ENCODE measurements around the gene BNIP3.

Gene BNIP3

DNA sequence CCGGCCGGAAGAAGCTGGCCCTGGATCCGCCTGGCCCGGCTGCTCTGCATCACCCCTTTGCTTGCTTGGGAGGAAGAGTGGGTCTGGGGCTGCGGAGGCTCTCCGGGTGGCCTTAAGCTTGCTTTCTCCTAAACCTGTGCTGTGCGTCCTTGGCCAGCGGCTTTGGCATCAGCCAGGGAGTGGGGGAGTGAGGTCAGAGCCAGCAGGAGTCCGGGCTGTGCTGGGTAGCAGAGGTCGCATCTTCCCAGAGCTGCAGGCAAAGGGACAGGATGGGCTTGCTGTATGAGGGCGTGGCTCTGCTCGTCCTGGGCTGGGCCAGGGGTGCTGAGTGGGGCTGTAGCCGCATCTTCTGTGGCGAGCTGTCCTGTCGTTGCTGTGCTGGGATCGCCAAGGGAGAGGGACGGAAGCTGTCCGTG is 21.1 kb downstream of the BNIP3 start:
- no peak overlapping the region for H3K27ac ChIP-seq (ENCODE audit: low read depth, low read length)

DNA sequence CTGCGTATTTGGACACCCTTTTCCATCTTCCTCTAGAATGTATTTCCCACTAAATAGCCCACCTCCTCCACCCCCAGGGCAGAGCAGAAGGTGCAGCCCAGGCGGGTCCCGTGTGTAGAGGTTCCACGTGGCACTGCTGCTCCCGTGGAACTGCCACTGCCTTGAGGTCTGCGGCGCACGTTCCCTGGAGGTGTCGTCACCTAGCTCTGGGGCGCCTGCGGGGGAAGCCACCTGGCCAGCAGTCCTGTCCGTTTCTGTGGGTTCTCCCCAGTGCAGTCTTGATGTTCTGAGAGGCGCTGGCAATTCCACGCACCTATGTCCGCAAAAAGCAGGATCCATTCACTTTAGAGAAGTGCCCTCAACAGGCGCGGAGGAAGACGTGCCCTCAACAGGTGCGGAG is 21.9 kb downstream of the BNIP3 start:
- H4K20me1 ChIP-seq (ENCODE audit: control insufficient read depth, insufficient read depth, low read depth, low read length), result no peaks in the 10 kb centered on the region; the same call in 1 of the 2 replicates
- no peak overlapping the region for H3K4me3 ChIP-seq (ENCODE audit: low read length)
- H3K9me2 ChIP-seq (replicated peaks; ENCODE audit: control insufficient read depth, low read length), result no peaks in the 10 kb centered on the region
- no peak overlapping the region for H3K27ac ChIP-seq (ENCODE audit: low read depth, low read length)
- H3F3A ChIP-seq (ENCODE audit: control insufficient read depth, insufficient read depth), result no peaks in the 10 kb centered on the region
- TF ChIP-seq EZH2phosphoT487 (IDR thresholded peaks at IDR 0.05; ENCODE audit: borderline replicate concordance, low read length), result no peak
- no peak for TF ChIP-seq CTCF (IDR thresholded peaks at IDR 0.05; ENCODE audit: low read depth, low read length, poor library complexity, severe bottlenecking)
- no peaks in the 10 kb centered on the region for H3K4me1 ChIP-seq (ENCODE audit: control insufficient read depth, low read length)
- H3K36me3 ChIP-seq (ENCODE audit: control insufficient read depth, low read length), result peaks cover 28% of the 10 kb centered on the region
- no peaks in the 10 kb centered on the region for H3K9me3 ChIP-seq (ENCODE audit: control insufficient read depth, insufficient read depth, low read length)
- no peak overlapping the region for H3K4me2 ChIP-seq (ENCODE audit: low read length)
- no peaks in the 10 kb centered on the region for H3K79me2 ChIP-seq (ENCODE audit: control insufficient read depth, low read length)
- H3K27me3 ChIP-seq (ENCODE audit: control insufficient read depth, low read length), result no peaks in the 10 kb centered on the region

More for the DNA sequence above, 21.1 kb downstream of the BNIP3 start:
- Histone ChIP-seq H3K4me2 (ENCODE audit: low read length) (no peak overlapping the region), H4K20me1 (ENCODE audit: control insufficient read depth, insufficient read depth, low read depth, low read length) (no peaks in the 10 kb centered on the region; the same call in 1 of the 2 replicates), H3K79me2 (ENCODE audit: control insufficient read depth, low read length) (no peaks in the 10 kb centered on the region), H3K27me3 (ENCODE audit: control insufficient read depth, low read length) (no peaks in the 10 kb centered on the region), H3K4me1 (ENCODE audit: control insufficient read depth, low read length) (no peaks in the 10 kb centered on the region), H3K4me3 (ENCODE audit: low read length) (no peak overlapping the region), H3K36me3 (ENCODE audit: control insufficient read depth, low read length) (peaks cover 20% of the 10 kb centered on the region), H3F3A (ENCODE audit: control insufficient read depth, insufficient read depth) (no peaks in the 10 kb centered on the region), H3K9me3 (ENCODE audit: control insufficient read depth, insufficient read depth, low read length) (no peaks in the 10 kb centered on the region), H3K9me2 (replicated peaks; ENCODE audit: control insufficient read depth, low read length) (no peaks in the 10 kb centered on the region)
- no peak for TF ChIP-seq CTCF (IDR thresholded peaks at IDR 0.05; ENCODE audit: low read depth, low read length, poor library complexity, severe bottlenecking)
- TF ChIP-seq EZH2phosphoT487 (IDR thresholded peaks at IDR 0.05; ENCODE audit: borderline replicate concordance, low read length), result no peak

DNA sequence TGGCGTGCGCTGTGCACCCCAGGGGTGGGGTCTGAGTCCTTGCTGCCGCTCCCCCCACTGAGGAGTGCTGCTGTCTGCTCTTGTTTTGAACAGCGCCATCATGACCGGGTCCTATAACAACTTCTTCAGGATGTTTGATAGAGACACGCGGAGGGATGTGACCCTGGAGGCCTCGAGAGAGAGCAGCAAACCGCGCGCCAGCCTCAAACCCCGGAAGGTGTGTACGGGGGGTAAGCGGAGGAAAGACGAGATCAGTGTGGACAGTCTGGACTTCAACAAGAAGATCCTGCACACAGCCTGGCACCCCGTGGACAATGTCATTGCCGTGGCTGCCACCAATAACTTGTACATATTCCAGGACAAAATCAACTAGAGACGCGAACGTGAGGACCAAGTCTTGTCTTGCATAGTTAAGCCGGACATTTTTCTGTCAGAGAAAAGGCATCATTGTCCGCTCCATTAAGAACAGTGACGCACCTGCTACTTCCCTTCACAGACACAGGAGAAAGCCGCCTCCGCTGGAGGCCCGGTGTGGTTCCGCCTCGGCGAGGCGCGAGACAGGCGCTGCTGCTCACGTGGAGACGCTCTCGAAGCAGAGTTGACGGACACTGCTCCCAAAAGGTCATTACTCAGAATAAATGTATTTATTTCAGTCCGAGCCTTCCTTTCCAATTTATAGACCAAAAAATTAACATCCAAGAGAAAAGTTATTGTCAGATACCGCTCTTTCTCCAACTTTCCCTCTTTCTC is 26.0 kb downstream of the BNIP3 start:
- Histone ChIP-seq H3K9me2 (replicated peaks; ENCODE audit: control insufficient read depth, low read length) (no peaks in the 10 kb centered on the region), H3K79me2 (ENCODE audit: control insufficient read depth, low read length) (no peaks in the 10 kb centered on the region), H3K9me3 (ENCODE audit: control insufficient read depth, insufficient read depth, low read length) (no peaks in the 10 kb centered on the region), H3K4me2 (ENCODE audit: low read length) (no peak overlapping the region), H3F3A (ENCODE audit: control insufficient read depth, insufficient read depth) (no peaks in the 10 kb centered on the region), H3K27me3 (ENCODE audit: control insufficient read depth, low read length) (no peaks in the 10 kb centered on the region), H3K36me3 (ENCODE audit: control insufficient read depth, low read length) (peaks cover 49% of the 10 kb centered on the region), H4K20me1 (ENCODE audit: control insufficient read depth, insufficient read depth, low read depth, low read length) (no peaks in the 10 kb centered on the region), H3K27ac (ENCODE audit: low read depth, low read length) (no peak overlapping the region), H3K4me1 (ENCODE audit: control insufficient read depth, low read length) (no peaks in the 10 kb centered on the region), H3K4me3 (ENCODE audit: low read length) (no peak overlapping the region)
- TF ChIP-seq CTCF (IDR thresholded peaks at IDR 0.05; ENCODE audit: low read depth, low read length, poor library complexity, severe bottlenecking), result no peak
- no peak for TF ChIP-seq EZH2phosphoT487 (IDR thresholded peaks at IDR 0.05; ENCODE audit: borderline replicate concordance, low read length)

All from DOHH2 (cell line).